ENCODE data around the gene DENND4A. TPM values are rescaled to one million over a fixed set of nuclear protein-coding genes. Genes with fewer than 3 reads are reported as not detected.

Gene DENND4A
- total and polyA plus RNA-seq, 10 of the 15 experiments (the other 5 are each of a cell fraction or from before 2014, with no cell fraction given), result 14.2 to 81.8 (median 34.1) TPM

DNA sequence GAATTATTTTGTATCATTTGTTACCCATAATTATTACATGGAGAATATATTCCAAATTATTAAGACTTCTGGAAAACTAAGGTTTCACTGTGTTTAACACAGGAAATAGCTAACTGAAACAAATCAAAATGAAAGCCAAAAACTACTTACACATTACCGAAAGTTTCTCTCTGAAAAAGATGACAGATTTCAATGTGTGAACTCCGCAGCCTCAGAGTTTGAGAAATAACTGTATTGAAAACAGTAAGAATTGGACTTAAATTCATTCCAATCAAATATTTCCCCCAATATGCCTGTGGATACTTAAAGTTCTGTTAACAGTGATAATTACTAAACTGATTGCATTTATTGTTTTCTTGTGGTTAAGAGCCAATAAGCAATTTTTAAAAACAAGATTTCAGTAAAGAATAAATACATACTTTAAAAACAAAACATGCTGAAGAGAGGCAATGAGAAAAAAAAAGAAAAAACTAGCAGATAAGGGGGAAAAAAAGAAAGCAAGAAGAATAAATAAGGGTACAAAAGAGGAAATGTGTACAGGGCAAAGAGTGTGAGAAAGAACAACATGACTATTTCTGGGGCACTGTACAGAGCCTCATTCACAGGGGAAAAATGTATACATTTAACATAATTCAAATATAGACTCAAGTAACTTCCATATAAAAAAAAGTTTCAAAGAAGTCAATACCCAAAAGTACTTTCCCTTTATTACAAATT, 30.7 kb downstream of the DENND4A start (continued):
- TF ChIP-seq, protein P1, sequence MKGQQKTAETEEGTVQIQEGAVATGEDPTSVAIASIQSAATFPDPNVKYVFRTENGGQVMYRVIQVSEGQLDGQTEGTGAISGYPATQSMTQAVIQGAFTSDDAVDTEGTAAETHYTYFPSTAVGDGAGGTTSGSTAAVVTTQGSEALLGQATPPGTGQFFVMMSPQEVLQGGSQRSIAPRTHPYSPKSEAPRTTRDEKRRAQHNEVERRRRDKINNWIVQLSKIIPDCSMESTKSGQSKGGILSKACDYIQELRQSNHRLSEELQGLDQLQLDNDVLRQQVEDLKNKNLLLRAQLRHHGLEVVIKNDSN (IDR thresholded peaks at IDR 0.05; ENCODE audit: borderline replicate concordance, extremely low read length, insufficient read depth, low read depth, low read length), result no peak
- TF ChIP-seq ZNF217 (IDR thresholded peaks at IDR 0.05) (no peak), SMARCA5 (IDR thresholded peaks at IDR 0.05) (no peak), HDAC6 (IDR thresholded peaks at IDR 0.05; ENCODE audit: unreplicated experiment) (no peak), ZSCAN29 (IDR thresholded peaks at IDR 0.05) (no peak), PAX5 (IDR thresholded peaks at IDR 0.05; ENCODE audit: borderline replicate concordance, low read depth, low read length) (no peak), FOXK2 (IDR thresholded peaks at IDR 0.05) (no peak), PKNOX1 (IDR thresholded peaks at IDR 0.05) (no peak), GATAD2B (conservative IDR thresholded peaks at IDR 0.05; ENCODE audit: low read depth) (no peak), TBL1XR1 (IDR thresholded peaks at IDR 0.05; ENCODE audit: low read depth, low read length) (no peak), NFIC (IDR thresholded peaks at IDR 0.05; ENCODE audit: low read depth, low read length) (peak; percentile 74; the same call in 1 of the 2 replicates), ZBTB33 (IDR thresholded peaks at IDR 0.05) (no peak), NRF1 (conservative IDR thresholded peaks at IDR 0.05; ENCODE audit: low read depth, low read length) (no peak), ZZZ3 (IDR thresholded peaks at IDR 0.05; ENCODE audit: control insufficient read depth, insufficient read length, low read depth) (no peak), IKZF1 (conservative IDR thresholded peaks at IDR 0.05) (no peak; the same call in 1 of the 2 replicates), SP1 (IDR thresholded peaks at IDR 0.05; ENCODE audit: low read depth, low read length) (no peak), YY1 (IDR thresholded peaks at IDR 0.05; ENCODE audit: low read depth, low read length) (no peak), MTA2 (IDR thresholded peaks at IDR 0.05; ENCODE audit: low read depth) (peak; percentile 67), POLR2AphosphoS5 (IDR thresholded peaks at IDR 0.05; ENCODE audit: low read length) (no peak), SMAD1 (IDR thresholded peaks at IDR 0.05; ENCODE audit: low read depth, partially characterized antibody) (no peak), REST (IDR thresholded peaks at IDR 0.05; ENCODE audit: low read depth, low read length) (no peak), BCL11A (IDR thresholded peaks at IDR 0.05; ENCODE audit: low read depth, low read length) (no peak), MYB (IDR thresholded peaks at IDR 0.05; ENCODE audit: borderline replicate concordance, low read depth, low read length) (no peak)
- TF ChIP-seq, protein P2, sequence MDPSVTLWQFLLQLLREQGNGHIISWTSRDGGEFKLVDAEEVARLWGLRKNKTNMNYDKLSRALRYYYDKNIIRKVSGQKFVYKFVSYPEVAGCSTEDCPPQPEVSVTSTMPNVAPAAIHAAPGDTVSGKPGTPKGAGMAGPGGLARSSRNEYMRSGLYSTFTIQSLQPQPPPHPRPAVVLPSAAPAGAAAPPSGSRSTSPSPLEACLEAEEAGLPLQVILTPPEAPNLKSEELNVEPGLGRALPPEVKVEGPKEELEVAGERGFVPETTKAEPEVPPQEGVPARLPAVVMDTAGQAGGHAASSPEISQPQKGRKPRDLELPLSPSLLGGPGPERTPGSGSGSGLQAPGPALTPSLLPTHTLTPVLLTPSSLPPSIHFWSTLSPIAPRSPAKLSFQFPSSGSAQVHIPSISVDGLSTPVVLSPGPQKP (IDR thresholded peaks at IDR 0.05; ENCODE audit: low read depth, low read length), result no peak

Data from GM12878 (cell line).